ENCODE data around the gene CEP120. TPM values are rescaled to one million over a fixed set of nuclear protein-coding genes. Genes with fewer than 3 reads are reported as not detected.

Gene CEP120
- total RNA-seq, 1 donor from 2014 or later: 19.5 TPM

- DNase-seq (ENCODE audit: low spot score): no peak
These were observed 124.1 kb downstream of the CEP120 start for GRCh38 chr5:123299136-123299535.

GRCh38 chr5:123298335-123299030 lies 124.7 kb downstream of the CEP120 start:
- no peak for DNase-seq (ENCODE audit: low spot score)

GRCh38 chr5:123297866-123298265 lies 125.3 kb downstream of the CEP120 start:
- DNase-seq (ENCODE audit: low spot score): no peak

DNA sequence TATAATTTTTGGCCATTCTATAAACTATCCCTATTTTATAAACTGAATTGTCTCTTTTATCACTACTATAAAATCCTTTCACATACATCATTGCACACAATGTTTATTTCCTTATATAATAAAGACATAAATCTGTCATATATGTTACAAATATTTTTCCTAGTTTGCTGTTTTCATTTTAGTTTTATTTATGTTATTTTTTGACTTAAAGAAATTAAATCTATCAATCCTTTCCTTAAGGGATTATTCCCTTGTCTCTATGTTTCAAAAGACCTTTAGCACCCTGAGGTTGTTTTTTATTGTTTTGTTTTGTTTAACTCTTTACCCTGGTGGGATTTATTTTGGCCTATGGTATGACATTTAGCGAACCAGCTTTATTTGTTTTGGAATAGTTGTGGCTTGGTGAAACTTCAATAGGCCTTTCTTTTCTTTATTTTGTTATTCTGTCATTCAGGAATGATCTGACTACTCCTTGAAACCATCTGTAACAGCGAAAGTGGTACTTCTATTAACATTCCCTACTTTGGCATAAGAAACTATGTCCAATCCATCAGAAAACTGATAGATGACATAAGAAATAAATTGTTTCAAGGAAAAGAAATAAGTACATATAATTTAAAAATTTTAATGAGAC lies 125.9 kb downstream of the CEP120 start:
- DNase-seq (ENCODE audit: low spot score): no peak

Other genes starting within 250 kb of the CEP120 start
- gene CSNK1G3, start 88.8 kb upstream of the CEP120 start, total RNA-seq: 48.0 TPM